Left ventricle myocardium inferior (tissue), 1 donor: ENCODE data around the gene RIMS3. TPM values are rescaled to one million over a fixed set of nuclear protein-coding genes. Genes with fewer than 3 reads are reported as not detected.

Experiments used
- DNase-seq: peaks from one replicate; pipeline ENCODE4 v3.0.0-alpha.2; 2020
- H3K27ac ChIP-seq: fragments of 200-600 bp; replicated peaks from 2 replicates; pipeline ENCODE4 v1.8.0; 2021
- H3K27me3 ChIP-seq: fragments of 200-600 bp; 2 replicates; pipeline ENCODE4 v1.8.0; 2021; ENCODE audit warnings: low read depth
- H3K36me3 ChIP-seq: fragments of 200-600 bp; 2 replicates; pipeline ENCODE4 v1.8.0; 2021
- H3K4me1 ChIP-seq: fragments of 200-600 bp; 2 replicates; pipeline ENCODE4 v1.8.0; 2021
- H3K4me3 ChIP-seq: fragments of 200-600 bp; 2 replicates; pipeline ENCODE4 v1.8.0; 2021; ENCODE audit warnings: mild to moderate bottlenecking, moderate library complexity
- H3K9me3 ChIP-seq: fragments of 200-600 bp; replicated peaks from 2 replicates; pipeline ENCODE4 v1.8.0; 2021
- intact Hi-C: fragments of 100-400 bp; cut with micrococcal nuclease; formaldehyde crosslinking; loops from one replicate; pipeline ENCODE4 v1.11.0; 2022
- total RNA-seq: library from RNA; stranded (reverse); fragmentation: NEBNext Ultra II Directional; extraction: Animal tissue kit (Norgen Biotek cat#: 25700); gene quantifications from one replicate; pipeline ENCODE4 v1.2.1, GENCODE V29; 2021
- TF ChIP-seq, protein P1 (sequence below): fragments of 200-600 bp; IDR thresholded peaks from 2 replicates; pipeline ENCODE4 v1.8.0; 2021; ENCODE audit warnings: antibody characterized with exemption, mild to moderate bottlenecking, borderline replicate concordance
- donor health status: DM: no; HTN: yes; CAD: no; lungs with severe emphysema.

RIMS3 gene
- total RNA-seq, 1 donor from 2014 or later, result 0.74 TPM

DNA sequence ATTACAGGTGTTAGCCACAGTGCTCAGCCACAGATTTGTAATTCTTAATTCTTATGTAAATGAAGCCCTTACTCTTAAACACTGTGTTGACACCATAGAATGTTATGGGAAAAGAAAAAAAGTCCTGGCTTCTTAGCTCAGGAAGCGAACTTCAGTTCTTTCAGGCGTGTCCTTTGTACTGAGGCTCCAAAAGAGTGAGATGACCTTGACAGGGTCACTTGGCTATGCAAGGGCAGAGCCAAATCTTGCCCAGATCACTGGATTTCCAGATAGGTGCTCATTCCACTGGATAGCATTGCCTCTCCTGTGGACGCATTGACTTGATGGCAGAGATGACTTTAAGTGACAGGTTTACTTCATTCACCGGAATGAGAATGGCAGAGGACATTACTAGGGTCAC is 30.8 kb upstream of the RIMS3 start:
- Histone ChIP-seq H3K27ac (no peak overlapping the region), H3K27me3 (no peaks in the 10 kb centered on the region), H3K4me3 (no peak overlapping the region), H3K9me3 (no peaks in the 10 kb centered on the region), H3K4me1 (peaks cover 78% of the 10 kb centered on the region), H3K36me3 (no peaks in the 10 kb centered on the region)
- TF ChIP-seq, protein P1, sequence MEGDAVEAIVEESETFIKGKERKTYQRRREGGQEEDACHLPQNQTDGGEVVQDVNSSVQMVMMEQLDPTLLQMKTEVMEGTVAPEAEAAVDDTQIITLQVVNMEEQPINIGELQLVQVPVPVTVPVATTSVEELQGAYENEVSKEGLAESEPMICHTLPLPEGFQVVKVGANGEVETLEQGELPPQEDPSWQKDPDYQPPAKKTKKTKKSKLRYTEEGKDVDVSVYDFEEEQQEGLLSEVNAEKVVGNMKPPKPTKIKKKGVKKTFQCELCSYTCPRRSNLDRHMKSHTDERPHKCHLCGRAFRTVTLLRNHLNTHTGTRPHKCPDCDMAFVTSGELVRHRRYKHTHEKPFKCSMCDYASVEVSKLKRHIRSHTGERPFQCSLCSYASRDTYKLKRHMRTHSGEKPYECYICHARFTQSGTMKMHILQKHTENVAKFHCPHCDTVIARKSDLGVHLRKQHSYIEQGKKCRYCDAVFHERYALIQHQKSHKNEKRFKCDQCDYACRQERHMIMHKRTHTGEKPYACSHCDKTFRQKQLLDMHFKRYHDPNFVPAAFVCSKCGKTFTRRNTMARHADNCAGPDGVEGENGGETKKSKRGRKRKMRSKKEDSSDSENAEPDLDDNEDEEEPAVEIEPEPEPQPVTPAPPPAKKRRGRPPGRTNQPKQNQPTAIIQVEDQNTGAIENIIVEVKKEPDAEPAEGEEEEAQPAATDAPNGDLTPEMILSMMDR, result no peak
- intact Hi-C loops, result no loop called here
- DNase-seq, result no peak

- H3K27ac ChIP-seq, result no peak overlapping the region
- H3K36me3 ChIP-seq, result no peaks in the 10 kb centered on the region
- H3K27me3 ChIP-seq, result no peaks in the 10 kb centered on the region
- intact Hi-C loops, result no loop called here
- TF ChIP-seq, protein P1, result no peak
- no peak overlapping the region for H3K4me3 ChIP-seq
- H3K9me3 ChIP-seq, result no peaks in the 10 kb centered on the region
- peaks cover 84% of the 10 kb centered on the region for H3K4me1 ChIP-seq
- DNase-seq, result no peak
These were observed 28.9 kb upstream of the RIMS3 start for GRCh38 chr1:40694353-40694874.

- no peak for DNase-seq
- H3K27me3 ChIP-seq, result no peaks in the 10 kb centered on the region
- H3K36me3 ChIP-seq, result no peaks in the 10 kb centered on the region
- TF ChIP-seq, protein P1, result no peak
- H3K4me1 ChIP-seq, result peaks cover 81% of the 10 kb centered on the region
- intact Hi-C loops, result no loop called here
- no peaks in the 10 kb centered on the region for H3K9me3 ChIP-seq
- H3K4me3 ChIP-seq, result no peak overlapping the region
- H3K27ac ChIP-seq, result peak overlapping the region; percentile 100
These were observed 27.9 kb upstream of the RIMS3 start for GRCh38 chr1:40693425-40693824.

GRCh38 chr1:40692429-40692895 is 27.0 kb upstream of the RIMS3 start:
- no peak for DNase-seq
- no peaks in the 10 kb centered on the region for H3K27me3 ChIP-seq
- no peaks in the 10 kb centered on the region for H3K36me3 ChIP-seq
- H3K9me3 ChIP-seq, result no peaks in the 10 kb centered on the region
- TF ChIP-seq, protein P1, result no peak
- peak overlapping the region; percentile 96 for H3K4me3 ChIP-seq
- H3K27ac ChIP-seq, result peak overlapping the region; percentile 100
- intact Hi-C loops, result no loop called here
- H3K4me1 ChIP-seq, result peaks cover 75% of the 10 kb centered on the region

DNA sequence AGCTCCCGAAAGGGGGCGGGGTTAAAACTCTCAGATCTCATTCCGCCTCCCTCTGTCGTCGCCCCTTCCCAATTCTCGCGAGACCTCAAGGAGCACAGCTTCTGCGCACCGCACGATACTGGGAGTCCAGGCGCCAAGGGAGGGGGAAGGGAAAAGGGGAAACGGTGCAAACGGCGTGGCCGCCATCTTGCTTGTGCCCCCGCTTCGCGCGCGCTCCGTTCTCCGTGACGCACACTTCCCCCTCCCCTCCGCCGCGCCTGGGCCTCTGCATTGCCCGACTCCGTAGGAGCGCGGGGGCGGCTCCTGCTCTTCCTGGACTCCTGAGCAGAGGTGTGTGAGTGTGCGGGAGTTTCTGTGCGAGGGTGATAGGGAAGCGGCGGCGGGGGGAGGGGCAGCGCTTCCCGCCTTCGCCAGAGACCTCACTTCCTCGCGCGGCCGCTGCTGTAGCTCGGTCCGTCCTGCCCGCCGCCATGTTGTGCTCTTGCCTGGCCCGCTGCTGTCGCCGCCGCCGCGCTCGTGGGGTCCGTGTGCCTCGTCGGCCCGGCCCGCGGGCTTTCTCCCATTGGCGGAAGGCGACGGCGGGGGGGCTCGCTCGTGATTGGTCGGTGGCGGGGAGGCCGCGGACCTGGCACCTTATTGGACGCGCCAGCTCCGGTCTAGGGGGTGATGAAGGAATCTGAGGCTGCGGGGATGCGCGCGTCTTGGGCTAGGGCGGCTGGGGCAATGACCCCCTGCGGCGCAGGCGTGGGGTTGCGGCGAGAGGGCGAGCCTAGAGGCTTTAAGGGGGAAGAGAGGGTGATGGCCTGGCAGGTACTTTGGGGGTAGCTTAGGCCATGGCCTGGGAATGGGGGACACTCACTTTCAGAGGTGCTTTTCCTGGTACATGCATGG is 26.3 kb upstream of the RIMS3 start, which contains the start of gene NFYC:
Gene NFYC, plus strand, starts transcription at position 167 of the 891 bp plus-strand sequence. CDS start 47,140 bp downstream, outside the sequence.
- intact Hi-C loops, result no loop called here
- TF ChIP-seq, protein P1, result peak; percentile 23
- Histone ChIP-seq H3K4me1 (peaks cover 68% of the 10 kb centered on the region), H3K27ac (peak within 1 kb of the TSS; percentile 100), H3K36me3 (peaks cover 5% of the 10 kb centered on the region), H3K27me3 (no peaks in the 10 kb centered on the region), H3K4me3 (peak within 1 kb of the TSS; percentile 96), H3K9me3 (no peaks in the 10 kb centered on the region)
- peak; percentile 96 for DNase-seq
